ENCODE results near the gene ZNF746. TPM values are rescaled to one million over a fixed set of nuclear protein-coding genes. Genes with fewer than 3 reads are reported as not detected.
"Not testable (repeated sequence)": the region's sequence is repeated elsewhere in the genome, so short reads cannot be mapped to it uniquely, and the experiment has no call there.

ZNF746 gene
- total RNA-seq, 1 donor from 2014 or later = 24.7 TPM

GRCh38 chr7:149448961-149449360, 48.6 kb downstream of the ZNF746 start:
- DNase-seq (ENCODE audit: low read depth) = no peak
- no peaks in the 10 kb centered on the region for H3K9me3 ChIP-seq (ENCODE audit: insufficient read depth, low read depth, low read length)
- no peak overlapping the region for H3K4me3 Mint-ChIP-seq (ENCODE audit: unreplicated experiment)
- peaks cover 14% of the 10 kb centered on the region for H4K20me1 ChIP-seq (ENCODE audit: insufficient read depth, low read length)
- TF ChIP-seq CTCF (IDR thresholded peaks at IDR 0.05; ENCODE audit: insufficient read depth, low read depth, low read length) (no peak), EZH2 (IDR thresholded peaks at IDR 0.05; ENCODE audit: insufficient read depth, low read length) (no peak)
- no peak overlapping the region for H3K9ac ChIP-seq (ENCODE audit: low read length)
- peaks cover 5% of the 10 kb centered on the region for H3K79me2 ChIP-seq (ENCODE audit: insufficient read depth, low read length)
- no peak overlapping the region for H3K4me2 ChIP-seq (ENCODE audit: low read length)
- H2AFZ ChIP-seq (ENCODE audit: low read depth, low read length) = no peak overlapping the region
- H3K4me1 ChIP-seq (ENCODE audit: insufficient read depth, low read length) = no peaks in the 10 kb centered on the region
- no peaks in the 10 kb centered on the region for H3K27me3 Mint-ChIP-seq (ENCODE audit: low read depth, unreplicated experiment)
- no peak for FAIRE-seq
- no peaks in the 10 kb centered on the region for H3K4me1 Mint-ChIP-seq (ENCODE audit: low read depth, unreplicated experiment)
- no peak overlapping the region for H3K27ac ChIP-seq (ENCODE audit: low read depth, low read length)
- no peak overlapping the region for H3K4me3 ChIP-seq (ENCODE audit: insufficient read depth, low read depth, low read length)
- H3K36me3 ChIP-seq (ENCODE audit: insufficient read depth, low read length) = peaks cover 42% of the 10 kb centered on the region
- H3K36me3 Mint-ChIP-seq (ENCODE audit: low read depth, unreplicated experiment) = peaks cover 19% of the 10 kb centered on the region
- no peaks in the 10 kb centered on the region for H3K9me3 Mint-ChIP-seq (ENCODE audit: unreplicated experiment)
- H3K27me3 ChIP-seq (ENCODE audit: insufficient read depth, low read length) = no peaks in the 10 kb centered on the region
- no peak overlapping the region for H3K27ac Mint-ChIP-seq (ENCODE audit: unreplicated experiment)

GRCh38 chr7:149446026-149446425, 51.6 kb downstream of the ZNF746 start:
- H3K4me1 Mint-ChIP-seq (ENCODE audit: low read depth, unreplicated experiment); H3K27ac Mint-ChIP-seq (ENCODE audit: unreplicated experiment); H3K27ac ChIP-seq (ENCODE audit: low read depth, low read length); H3K27me3 ChIP-seq (ENCODE audit: insufficient read depth, low read length); H2AFZ ChIP-seq (ENCODE audit: low read depth, low read length); H3K9me3 Mint-ChIP-seq (ENCODE audit: unreplicated experiment); H3K4me3 Mint-ChIP-seq (ENCODE audit: unreplicated experiment); H3K4me2 ChIP-seq (ENCODE audit: low read length); H3K79me2 ChIP-seq (ENCODE audit: insufficient read depth, low read length); H4K20me1 ChIP-seq (ENCODE audit: insufficient read depth, low read length); FAIRE-seq; H3K4me3 ChIP-seq (ENCODE audit: insufficient read depth, low read depth, low read length); H3K27me3 Mint-ChIP-seq (ENCODE audit: low read depth, unreplicated experiment); H3K4me1 ChIP-seq (ENCODE audit: insufficient read depth, low read length); H3K9ac ChIP-seq (ENCODE audit: low read length); H3K9me3 ChIP-seq (ENCODE audit: insufficient read depth, low read depth, low read length); DNase-seq (ENCODE audit: low read depth): not testable (repeated sequence)
- H3K36me3 Mint-ChIP-seq (ENCODE audit: low read depth, unreplicated experiment) = peaks cover 20% of the 10 kb centered on the region
- H3K36me3 ChIP-seq (ENCODE audit: insufficient read depth, low read length) = peaks cover 34% of the 10 kb centered on the region

- H3K4me3 Mint-ChIP-seq (ENCODE audit: unreplicated experiment) = no peak overlapping the region
- Histone ChIP-seq H3K79me2 (ENCODE audit: insufficient read depth, low read length) (no peaks in the 10 kb centered on the region), H3K4me3 (ENCODE audit: insufficient read depth, low read depth, low read length) (no peak overlapping the region), H3K36me3 (ENCODE audit: insufficient read depth, low read length) (peaks cover 24% of the 10 kb centered on the region), H3K4me2 (ENCODE audit: low read length) (no peak overlapping the region), H3K9ac (ENCODE audit: low read length) (no peak overlapping the region), H2AFZ (ENCODE audit: low read depth, low read length) (no peak overlapping the region), H3K27me3 (ENCODE audit: insufficient read depth, low read length) (no peaks in the 10 kb centered on the region), H4K20me1 (ENCODE audit: insufficient read depth, low read length) (peaks cover 8% of the 10 kb centered on the region), H3K9me3 (ENCODE audit: insufficient read depth, low read depth, low read length) (no peaks in the 10 kb centered on the region), H3K4me1 (ENCODE audit: insufficient read depth, low read length) (no peaks in the 10 kb centered on the region), H3K27ac (ENCODE audit: low read depth, low read length) (no peak overlapping the region)
- no peak for TF ChIP-seq CTCF (IDR thresholded peaks at IDR 0.05; ENCODE audit: insufficient read depth, low read depth, low read length)
- no peak for TF ChIP-seq EZH2 (IDR thresholded peaks at IDR 0.05; ENCODE audit: insufficient read depth, low read length)
- no peak overlapping the region for H3K27ac Mint-ChIP-seq (ENCODE audit: unreplicated experiment)
- H3K36me3 Mint-ChIP-seq (ENCODE audit: low read depth, unreplicated experiment) = peaks cover 15% of the 10 kb centered on the region
- FAIRE-seq = no peak
- no peaks in the 10 kb centered on the region for H3K9me3 Mint-ChIP-seq (ENCODE audit: unreplicated experiment)
- H3K27me3 Mint-ChIP-seq (ENCODE audit: low read depth, unreplicated experiment) = no peaks in the 10 kb centered on the region
- peaks cover 2% of the 10 kb centered on the region for H3K4me1 Mint-ChIP-seq (ENCODE audit: low read depth, unreplicated experiment)
- no peak for DNase-seq (ENCODE audit: low read depth)
These were observed 53.3 kb downstream of the ZNF746 start for GRCh38 chr7:149444287-149444686.
